Measurements from ENCODE around the gene CAMK2A. TPM values are rescaled to one million over a fixed set of nuclear protein-coding genes. Genes with fewer than 3 reads are reported as not detected.

The CAMK2A gene
- total RNA-seq, 1 donor from 2014 or later = not detected

DNA sequence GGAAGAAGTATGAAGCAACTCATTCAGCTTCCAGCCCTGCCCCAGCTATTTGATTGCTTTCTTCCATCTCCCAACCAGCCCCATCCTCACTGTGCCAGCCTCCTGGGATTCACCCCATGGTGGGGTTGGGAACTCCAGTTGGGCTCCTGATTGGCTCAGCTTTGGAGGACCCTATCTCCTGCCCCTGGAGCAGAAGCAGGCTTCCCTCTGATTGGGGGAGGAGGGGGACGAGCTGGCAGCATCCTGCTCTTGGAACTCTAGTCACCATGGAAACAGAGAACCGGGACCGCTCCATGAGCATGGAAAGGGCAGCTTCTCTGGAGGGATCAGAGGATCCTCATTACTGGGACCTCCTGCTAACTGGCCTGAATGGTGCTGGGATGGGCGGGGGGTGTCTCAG is 97.1 kb downstream of the CAMK2A start:
- no peak for DNase-seq (ENCODE audit: extremely low read depth, low read depth, low spot score)

DNA sequence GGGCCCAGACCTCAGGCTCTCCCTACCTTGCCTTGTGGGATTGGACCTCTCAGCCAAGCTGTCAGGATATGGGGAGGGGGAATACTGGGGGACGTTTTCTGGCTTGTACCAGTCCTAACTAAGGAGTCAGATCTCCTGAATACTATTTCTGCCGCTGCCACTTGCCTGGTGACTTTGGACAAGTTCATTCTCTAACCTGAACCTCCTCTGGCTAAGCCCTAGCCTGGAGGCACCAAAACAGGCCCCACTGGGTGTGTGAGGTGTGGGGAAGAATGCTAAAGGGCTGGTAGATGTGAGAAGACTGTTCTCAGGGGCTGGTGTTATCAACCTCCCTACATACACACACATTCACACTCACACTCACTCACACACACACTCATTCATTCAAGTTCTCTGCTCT is 98.6 kb downstream of the CAMK2A start:
- DNase-seq (ENCODE audit: extremely low read depth, low read depth, low spot score) = no peak

DNA sequence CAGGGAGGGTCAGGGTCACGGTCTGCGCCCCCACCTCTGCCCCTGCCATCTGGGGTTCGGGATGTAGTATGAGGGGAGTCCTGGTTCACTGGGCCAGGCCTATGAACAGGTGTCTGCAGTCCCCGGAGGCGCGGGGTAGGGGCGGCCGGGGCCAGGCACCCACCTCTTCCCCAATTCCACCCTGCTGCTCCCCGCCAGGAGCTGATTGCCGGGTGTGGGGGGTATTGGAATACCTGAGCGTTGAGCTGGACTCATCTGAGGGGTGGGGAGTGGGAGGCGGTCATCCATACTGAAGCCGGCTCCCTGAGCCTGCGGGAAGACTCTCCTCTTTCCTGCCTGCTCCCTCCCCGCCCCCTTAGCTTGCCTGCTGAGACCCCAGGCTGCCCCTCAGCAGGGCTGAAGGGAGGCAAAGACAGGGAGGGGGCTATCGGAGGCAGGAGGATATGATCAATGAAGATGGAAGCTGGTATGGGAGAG is 99.0 kb downstream of the CAMK2A start:
- DNase-seq (ENCODE audit: extremely low read depth, low read depth, low spot score) = no peak

DNA sequence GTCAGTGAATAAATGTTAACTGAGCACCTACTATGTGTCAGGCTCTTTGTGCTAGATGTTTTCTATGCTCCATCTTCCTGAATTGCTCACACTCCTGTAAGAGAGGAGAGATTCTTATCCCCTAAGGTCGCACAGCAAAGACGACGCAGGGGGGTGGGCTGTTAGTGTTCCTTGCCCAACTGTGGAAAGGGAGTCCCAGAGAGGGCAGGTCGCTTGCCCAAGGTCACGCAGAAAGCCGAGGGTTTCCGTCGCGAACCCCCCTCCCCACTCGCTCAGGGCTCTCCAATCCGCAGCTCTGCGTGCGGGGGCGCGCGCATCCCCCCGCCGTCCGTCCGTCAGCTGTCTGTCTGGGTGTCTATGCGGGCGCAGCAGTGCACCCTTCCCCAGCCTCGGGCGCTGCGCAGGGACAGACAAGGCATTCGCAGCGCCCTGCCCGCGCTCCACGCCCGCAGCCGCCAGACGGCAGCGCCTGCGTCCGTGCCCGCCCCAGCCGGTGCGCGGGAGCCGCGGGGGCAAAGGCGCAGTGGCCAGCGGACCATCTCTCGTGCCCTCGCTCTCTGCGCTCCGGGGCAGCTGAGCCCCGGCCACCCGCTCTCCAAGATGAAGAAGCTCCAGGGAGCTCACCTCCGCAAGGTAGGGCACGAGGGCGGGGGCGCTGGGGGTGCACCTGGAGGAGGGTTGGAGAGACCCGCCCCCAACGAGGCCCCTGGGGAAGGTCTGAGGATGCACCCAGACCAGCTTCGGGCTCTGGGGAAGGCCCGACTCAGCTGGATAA is 99.7 kb downstream of the CAMK2A start, which contains the start of gene SLC6A7:
Gene SLC6A7 (plus strand): TSS at position 335 of the 775 bp plus-strand sequence. CDS start 266 bp downstream, at position 601.
- DNase-seq (ENCODE audit: extremely low read depth, low read depth, low spot score) = no peak

DNA sequence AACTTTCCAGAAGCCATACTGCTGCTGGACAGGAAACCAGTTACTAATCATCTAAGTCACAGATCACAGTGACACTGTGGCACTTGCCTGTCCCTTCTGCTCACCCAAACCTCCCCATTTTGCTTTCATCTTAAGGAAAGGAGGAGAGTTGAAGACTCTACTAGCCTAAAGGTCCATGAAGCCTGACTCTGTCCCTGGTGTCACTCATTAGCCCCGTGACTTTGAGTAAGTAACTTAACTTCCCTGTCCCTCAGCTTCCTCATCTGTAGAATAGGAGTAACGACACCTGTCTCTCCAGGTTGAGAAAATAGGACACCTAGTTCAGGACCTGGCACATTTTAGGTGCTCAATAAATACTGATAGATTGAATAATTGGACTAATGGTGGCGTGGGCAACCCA is 100.2 kb downstream of the CAMK2A start:
- no peak for DNase-seq (ENCODE audit: extremely low read depth, low read depth, low spot score)

DNA sequence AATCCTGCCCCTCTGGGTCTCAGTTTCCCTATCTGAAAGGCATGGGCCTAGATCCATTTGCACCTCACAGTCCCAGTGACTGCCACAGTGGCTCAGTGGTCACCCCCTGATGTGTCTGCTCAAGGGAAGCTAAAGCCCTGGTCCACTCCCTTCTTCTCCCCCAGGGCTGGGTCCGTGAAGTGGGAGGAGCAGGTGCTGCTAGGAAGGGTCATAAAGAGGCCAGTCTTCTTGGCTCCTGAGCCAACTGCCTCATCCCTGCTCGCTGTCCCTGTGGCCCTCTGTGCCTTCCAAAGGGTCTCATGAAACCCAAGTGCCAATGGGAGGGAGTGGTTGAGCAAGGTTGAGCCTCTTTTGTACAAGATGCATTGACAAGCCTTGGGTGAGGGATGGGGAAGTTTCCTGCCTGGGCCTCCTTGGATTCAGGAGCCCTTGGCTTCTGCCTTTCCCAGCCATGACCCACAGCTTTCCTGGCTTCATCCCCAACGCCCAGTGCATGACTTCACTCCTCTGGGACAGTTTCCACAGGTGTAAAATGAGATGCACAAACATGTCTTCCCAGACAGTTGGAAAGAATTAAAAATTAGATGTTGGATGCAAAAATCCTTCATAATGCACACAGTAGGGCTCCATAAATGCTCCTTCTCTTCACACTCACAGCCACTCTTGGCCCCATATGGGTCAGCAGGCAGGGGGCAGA is 101.3 kb downstream of the CAMK2A start:
- no peak for DNase-seq (ENCODE audit: extremely low read depth, low read depth, low spot score)

DNA sequence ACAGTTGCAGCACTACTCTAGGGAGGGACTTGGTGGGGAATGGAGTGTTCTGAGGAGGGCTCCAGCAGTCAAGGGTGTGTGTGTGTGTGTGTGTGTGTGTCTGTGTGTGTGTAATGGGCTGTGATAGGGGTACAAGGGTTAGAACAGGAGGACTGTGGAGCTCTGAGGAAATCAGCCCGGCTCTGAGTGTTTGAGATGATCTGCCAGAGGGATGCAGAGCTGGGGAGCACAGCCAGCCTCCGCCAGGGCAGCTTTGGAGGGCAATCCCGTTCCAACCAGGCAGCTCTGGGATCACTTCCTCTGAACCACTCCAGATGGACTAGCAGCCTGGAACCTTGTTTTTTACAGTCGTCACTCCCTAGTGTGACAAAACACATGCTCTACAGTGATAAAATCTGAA is 102.7 kb downstream of the CAMK2A start:
- DNase-seq (ENCODE audit: extremely low read depth, low read depth, low spot score) = no peak

DNA sequence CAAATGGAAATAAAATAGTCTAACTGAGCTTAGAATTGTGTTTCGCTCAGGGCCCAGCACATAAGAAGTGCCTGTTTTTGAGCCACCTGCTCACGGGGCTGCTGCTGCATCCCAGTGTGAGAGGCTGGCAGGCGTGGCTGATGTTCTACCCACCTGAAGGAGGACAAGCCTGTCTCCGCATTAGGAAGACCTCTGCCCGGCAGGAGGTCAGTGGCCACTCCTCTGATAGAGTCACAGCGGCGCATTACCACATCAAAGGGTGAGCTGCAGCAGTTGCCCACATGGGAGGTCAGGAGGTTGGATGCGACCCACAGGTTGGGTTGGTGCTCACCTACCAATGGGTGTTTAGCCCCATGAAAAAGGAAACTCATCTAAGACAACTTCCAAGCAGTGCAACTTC is 103.4 kb downstream of the CAMK2A start:
- DNase-seq (ENCODE audit: extremely low read depth, low read depth, low spot score) = no peak

DNA sequence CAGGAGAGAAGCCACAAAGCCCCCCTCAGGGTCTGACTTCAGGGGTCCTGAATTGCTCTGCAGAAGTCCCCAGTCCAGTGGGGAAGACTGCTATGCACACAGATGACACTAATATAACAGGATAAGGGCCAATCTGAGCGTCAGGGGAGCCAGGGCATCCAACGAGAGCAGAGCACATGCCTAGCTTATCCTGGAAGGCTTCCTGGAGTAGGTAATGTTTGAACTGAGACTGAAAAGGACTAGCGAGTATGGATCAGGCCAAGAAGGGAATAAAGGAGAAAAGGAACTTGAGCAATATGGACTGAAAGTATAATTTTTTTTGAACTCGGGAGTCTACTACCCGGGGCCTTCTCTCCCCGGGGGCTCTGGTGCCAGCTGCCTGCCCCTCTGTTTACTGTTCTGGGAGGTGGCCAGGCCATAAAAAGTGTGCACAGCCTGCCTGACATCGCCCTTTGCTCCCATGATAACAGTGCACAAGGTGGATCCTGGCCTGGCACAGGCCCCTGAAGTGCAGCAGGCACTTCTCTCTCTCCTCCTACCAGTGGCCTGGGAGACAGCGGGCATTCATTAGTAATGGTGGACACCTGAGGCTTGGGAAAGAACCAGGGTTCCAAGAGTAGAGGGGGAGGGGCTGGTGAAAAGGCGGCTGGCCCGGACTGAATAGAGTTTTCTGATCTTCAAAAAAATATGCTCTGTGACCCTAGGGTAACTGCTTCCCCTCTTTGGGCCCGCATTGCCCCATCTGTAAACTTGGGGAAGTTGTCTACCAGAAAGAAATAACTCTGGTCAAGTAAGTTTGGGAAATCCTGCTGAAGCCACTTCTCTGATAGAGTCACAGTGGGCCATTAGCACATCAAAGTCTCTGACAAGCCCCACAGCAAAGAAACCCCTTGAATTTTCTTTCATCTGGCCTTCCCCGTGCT is 104.3 kb downstream of the CAMK2A start:
- DNase-seq (ENCODE audit: extremely low read depth, low read depth, low spot score) = no peak

DNA sequence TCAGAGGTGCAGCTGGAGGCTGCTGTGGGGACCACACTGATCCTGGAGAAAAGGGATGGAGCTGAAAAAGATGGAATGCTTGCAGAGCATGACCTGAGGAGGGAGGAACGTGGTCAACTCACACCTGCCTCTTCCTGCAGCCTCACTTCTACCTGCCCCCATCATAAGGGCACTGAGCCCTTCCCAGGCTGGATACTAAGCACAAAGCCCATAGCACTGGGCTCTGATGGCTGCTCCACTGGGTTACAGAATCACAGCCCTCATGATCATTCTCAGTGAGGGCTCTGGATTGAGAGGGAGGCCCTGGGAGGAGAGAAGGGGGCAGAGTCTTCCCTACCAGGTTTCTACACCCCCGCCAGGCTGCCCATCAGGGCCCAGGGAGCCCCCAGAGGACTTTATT is 105.6 kb downstream of the CAMK2A start:
- no peak for DNase-seq (ENCODE audit: extremely low read depth, low read depth, low spot score)

DNA sequence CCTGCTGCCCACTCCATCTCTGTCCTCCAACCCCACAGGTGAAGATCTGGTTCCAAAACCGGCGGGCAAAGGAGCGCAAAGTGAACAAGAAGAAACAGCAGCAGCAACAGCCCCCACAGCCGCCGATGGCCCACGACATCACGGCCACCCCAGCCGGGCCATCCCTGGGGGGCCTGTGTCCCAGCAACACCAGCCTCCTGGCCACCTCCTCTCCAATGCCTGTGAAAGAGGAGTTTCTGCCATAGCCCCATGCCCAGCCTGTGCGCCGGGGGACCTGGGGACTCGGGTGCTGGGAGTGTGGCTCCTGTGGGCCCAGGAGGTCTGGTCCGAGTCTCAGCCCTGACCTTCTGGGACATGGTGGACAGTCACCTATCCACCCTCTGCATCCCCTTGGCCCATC is 106.1 kb downstream of the CAMK2A start:
- no peak for DNase-seq (ENCODE audit: extremely low read depth, low read depth, low spot score)

DNA sequence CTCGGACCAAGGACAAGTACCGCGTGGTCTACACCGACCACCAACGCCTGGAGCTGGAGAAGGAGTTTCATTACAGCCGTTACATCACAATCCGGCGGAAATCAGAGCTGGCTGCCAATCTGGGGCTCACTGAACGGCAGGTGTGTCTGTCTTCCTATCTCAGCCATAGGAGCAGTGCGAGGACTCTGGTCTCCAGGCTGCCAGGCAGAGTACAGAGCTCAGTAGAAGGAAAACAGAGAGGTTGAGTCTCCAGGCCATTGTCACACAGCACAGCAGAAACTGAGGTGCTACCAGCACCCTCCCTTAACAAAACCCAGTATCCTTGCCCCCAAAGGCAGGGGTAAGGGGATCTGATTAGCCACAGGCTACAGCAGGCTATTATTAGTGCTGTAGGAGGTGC is 106.8 kb downstream of the CAMK2A start:
- DNase-seq (ENCODE audit: extremely low read depth, low read depth, low spot score) = no peak

DNA sequence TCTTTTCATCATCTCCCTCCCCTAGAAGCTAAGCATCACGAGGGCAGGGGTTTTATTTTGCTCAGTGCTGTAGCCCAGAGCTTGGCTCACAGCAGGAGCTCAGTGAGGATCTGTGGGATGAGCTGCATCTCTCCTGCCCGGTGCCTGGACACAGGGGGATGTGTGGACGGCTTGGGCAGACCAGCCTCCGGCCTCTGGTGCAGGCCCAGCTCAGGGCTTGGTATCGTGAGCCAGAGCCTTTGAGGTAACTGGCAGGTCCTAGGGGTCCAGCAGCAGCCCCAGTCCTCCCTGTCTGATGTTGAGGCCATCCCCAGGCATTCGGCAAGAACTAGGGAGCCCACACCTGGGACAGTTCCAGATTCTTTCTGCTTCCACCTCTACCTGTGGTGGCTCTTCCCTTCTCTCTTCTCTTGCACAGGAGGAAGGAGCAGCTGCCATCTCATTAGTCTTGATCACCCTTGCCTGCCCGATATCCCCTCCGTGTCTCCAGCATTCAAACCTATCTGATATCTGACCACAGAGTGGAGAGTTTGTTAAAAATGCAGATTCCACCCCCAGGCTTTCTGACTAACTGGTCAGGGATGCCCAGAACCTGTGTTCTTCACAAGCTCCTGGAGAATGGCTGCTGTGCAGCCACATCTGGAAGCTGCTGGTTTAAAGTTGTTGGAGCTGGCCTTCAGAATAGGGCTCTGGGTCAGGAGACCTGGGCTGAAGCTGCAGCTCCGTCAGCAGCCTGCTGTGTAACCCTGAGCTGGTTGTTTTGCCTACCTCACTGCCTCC is 107.6 kb downstream of the CAMK2A start:
- DNase-seq (ENCODE audit: extremely low read depth, low read depth, low spot score) = no peak

DNA sequence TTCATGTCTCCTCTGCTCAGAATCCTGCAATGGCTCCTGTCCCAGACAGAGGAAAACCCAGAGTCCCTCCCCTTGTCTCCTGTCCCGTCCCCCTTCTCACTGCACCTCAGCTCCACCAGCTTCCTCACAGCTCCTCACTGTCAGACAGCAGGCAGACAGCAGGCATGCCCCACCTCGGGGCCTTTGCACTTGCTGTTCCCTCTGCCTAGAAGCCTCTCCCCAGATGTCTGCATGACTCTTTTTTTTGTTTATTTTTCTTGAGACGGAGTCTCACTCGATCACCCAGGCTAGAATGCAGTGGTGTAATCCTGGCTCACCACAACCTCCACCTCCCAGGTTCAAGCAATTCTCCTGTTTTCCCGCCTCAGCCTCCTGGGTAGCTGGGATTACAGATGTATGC is 108.5 kb downstream of the CAMK2A start:
- DNase-seq (ENCODE audit: extremely low read depth, low read depth, low spot score) = no peak

DNA sequence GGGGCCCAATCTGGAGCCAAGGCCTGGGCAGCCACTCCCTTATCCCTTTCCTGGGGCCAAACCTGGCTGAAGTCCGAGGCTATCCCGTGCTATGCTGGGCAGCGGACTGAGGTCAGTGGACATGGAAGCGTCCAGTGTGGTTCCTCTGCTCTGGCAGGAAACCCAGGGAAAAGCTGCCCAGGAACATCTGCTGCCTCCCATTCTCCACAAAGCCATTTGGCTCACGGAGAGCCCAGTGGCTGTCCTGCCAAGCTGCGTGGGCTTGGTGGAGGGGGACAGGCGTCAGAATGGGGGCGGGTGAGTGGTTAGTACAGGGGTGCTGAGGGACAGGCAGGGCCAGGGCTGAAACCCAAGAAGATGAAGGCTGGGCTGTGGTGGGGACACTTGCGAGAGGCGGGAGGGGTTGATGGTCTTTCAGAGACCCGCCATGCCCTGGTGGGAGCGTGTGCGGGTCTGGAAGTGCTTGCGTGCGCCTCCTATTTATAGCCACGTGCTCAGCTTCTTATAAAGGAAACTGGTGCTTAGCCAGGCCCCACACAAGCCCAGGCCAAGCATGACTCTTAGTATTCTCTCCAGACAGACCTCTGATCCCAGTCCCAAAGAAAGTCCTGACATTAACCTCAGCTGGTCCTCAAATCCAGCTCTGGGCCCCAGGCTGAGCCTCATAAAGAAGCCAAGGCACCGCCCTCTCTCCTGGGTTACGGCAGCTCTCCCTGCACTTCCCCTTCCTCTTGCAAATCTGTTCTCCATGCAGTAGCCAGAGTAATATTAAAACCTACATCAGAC is 109.1 kb downstream of the CAMK2A start:
- no peak for DNase-seq (ENCODE audit: extremely low read depth, low read depth, low spot score)

DNA sequence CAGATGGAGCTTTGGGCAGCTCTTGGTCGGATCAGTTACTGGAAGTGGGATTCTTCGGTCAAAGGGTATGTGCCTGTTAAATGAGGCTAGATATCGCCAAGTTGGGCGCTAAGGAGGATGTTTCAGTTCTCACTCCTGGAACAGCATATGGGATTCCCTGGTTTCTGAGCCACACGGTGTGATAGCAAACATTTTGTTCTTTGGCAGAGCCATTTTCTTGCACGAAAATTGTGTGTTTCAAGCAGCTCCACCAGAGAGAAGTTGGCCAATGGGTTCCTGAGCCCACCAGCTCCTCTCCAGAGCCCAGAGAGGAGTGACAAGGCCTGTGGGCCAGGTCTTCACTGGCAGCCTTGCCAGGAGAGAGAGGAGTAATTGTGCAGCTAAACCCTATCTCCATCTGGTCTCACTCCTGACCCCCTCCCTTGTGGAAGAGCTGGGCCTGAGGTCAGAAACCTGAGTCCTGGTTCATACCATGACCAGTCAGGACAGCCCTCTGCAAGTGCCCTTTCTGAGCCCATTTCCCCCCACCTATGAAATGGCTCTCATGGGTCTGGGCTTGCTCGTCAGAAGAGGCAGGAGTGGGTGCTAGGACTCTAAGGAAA is 110.5 kb downstream of the CAMK2A start:
- no peak for DNase-seq (ENCODE audit: extremely low read depth, low read depth, low spot score)

DNA sequence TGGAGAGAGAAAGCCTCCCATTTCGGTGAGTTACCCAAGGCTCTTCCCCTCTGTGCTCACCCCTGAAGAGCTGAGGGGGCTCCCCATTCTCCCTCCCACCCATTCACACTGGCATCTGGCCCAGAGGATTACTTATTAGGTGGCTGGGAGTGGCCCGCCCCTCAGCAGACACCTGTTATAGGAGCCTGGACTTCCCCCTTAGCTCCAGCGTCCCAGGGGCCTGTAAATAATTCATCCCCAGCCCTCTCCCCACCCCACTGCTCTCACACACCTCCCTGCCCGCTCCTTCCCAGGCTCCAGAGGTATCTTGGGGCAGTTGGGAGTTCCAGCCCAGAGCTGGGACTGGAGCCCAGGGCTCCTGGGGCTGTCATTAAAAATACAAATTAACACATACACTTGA is 111.3 kb downstream of the CAMK2A start:
- no peak for DNase-seq (ENCODE audit: extremely low read depth, low read depth, low spot score)

DNA sequence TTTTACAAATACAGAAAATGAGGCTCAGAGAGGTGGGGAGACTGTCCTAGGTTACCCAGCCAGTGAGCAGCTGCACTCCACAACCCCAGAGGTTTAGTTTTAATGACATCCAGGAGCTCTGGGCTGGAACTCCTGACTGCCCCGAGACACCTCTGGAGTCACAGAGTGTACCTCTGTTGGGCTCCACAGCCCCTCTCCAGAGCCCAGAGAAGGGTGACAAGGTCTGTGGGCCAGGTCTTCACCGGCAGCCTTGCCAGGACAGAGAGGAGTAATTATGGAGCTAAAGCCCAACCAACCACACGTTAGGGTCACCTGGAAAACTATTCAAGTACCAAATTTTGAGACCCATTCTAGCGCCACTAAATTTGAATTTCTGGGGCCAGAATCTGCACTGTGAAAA is 111.9 kb downstream of the CAMK2A start:
- no peak for DNase-seq (ENCODE audit: extremely low read depth, low read depth, low spot score)
